Pons (tissue), 1 donor: ENCODE results near the gene OR51B6.
"Not testable (repeated sequence)": the region's sequence is repeated elsewhere in the genome, so short reads cannot be mapped to it uniquely, and the experiment has no call there.

Experiments
- DNase-seq: peaks from one replicate; pipeline ENCODE4 v3.0.0-alpha.2; 2016; ENCODE audit warnings: low spot score

OR51B6 gene

GRCh38 chr11:5366365-5366764 is 15.1 kb downstream of the OR51B6 start:
- DNase-seq, result not testable (repeated sequence)

DNA sequence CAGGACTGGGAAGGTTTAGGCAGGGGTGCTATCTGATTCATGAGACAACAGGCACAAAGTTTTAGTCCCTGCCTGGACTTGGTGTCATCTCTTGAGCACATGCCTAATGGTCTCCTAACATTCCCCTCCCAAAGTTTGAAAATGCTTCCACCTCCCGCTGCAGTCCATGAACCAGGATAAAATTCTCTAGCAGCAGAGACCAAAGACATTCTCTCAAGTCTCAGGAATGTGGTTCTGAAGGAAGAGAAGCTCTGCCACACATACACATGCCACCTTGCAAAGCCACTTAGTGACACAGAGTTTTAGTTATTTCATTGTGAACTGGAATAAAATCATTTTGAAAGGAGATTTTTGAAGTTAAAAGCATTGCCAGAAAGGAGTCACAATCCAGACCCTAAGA is 15.5 kb downstream of the OR51B6 start:
- DNase-seq, result no peak

GRCh38 chr11:5367448-5368074 is 16.3 kb downstream of the OR51B6 start:
- no peak for DNase-seq

GRCh38 chr11:5368502-5369043 is 17.3 kb downstream of the OR51B6 start:
- DNase-seq, result no peak

DNA sequence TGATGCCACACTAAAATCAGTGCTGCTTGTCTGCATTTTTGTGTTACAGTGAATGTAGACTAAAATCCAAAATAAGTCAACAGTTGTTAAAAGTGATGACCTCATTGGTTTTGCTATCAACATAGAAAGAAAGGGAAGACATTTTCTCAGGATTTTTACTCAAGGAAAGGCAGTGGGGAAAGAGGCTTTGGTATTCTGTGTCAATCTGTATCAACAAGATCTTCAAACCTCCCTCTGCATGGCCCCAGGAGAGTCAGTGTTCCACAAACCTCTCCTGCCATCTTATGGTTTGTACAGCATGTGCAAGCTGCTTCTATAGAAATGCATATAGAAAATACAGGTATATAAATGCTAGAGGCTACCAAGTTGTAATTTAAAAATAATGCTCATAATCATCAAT is 18.5 kb downstream of the OR51B6 start:
- peak; percentile 19 for DNase-seq

DNA sequence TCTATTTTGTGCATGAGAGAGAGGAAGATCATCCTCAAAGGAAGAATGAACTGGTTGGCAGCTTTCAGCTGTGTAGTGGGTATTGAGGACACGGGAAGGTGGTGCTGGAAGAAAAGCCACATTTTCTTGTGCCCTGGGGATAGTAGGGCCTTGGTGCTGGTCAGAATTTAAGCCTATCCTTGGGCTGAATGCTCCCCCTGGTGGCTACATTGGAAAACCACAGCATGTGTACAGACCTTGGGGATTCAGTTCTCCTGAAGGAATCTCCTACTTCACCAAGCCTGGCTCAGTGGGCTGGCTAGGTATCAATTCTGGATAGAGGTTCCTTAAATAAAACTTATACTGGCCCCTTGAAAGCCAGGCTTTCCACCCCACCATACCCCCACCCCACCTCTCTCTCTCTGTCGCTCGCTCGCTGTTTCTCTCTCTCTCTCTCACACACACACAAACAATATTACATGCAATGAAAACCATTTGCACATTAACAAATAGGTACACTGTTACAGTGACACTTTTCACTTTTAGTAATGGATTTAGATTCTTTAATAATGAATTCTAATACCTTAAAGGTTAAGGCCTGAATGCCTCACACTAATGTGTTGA is 29.5 kb downstream of the OR51B6 start:
- peak; percentile 63 for DNase-seq

- no peak for DNase-seq
Measured at GRCh38 chr11:5383576-5383975, 32.3 kb downstream of the OR51B6 start, which contains the start of gene OR51M1. OR51M1 (plus strand) TSS chr11:5383812; CDS start chr11:5389399, 5,587 bp downstream.

- no peak for DNase-seq
Measured at GRCh38 chr11:5384335-5384734, 33.0 kb downstream of the OR51B6 start.

DNA sequence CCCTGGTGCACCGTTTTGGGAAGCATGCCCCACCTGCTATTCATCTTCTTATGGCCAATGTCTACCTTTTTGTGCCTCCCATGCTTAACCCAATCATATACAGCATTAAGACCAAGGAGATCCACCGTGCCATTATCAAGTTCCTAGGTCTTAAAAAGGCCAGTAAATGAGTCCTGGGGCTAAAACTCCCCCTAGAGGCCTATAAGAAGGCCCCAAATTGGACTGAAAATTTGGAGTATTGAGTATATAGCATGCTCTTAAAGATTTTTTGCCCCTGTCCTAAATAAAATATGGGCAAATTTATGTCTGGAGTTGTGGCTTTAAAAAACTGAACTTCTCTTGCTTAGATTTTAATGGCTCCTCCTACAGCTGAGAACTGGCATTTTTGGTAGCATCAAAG is 38.9 kb downstream of the OR51B6 start:
- no peak for DNase-seq

DNA sequence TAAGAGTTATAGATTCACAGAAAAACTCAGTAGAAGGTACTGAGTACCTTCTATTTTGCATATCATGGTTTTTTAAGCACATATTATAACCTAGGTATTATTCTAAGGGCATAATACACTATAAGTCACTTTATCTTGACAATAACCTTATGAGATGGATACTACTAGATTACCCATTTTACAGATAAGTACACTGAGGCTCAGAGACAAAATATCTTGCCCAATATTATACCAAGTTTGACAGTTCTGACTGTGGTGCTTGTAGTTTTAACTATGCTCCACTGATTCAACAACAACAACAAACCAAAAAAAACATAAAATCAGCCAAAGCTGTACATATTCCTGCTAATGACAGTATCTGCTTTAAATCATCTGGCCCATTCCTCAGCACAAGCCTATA is 42.8 kb downstream of the OR51B6 start:
- no peak for DNase-seq

DNA sequence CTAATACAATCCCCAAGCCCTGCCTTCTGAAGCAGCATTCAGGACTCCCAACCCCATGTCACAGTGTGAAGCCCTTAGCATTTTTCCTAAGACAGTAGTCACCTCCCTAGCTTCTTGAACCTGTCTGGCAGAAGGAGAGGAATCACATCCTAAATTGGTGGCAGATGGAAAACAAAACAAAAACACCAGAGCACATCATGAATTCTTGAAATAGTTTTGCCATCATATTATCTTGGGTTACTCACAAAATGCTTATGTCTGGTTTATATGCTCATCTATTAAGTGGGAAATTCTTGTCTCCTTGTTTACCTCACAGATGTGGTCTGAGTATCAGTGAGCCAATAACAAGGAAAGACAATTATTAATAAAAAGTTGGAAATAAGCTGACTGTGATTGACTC is 47.6 kb downstream of the OR51B6 start:
- no peak for DNase-seq
